SK-N-SH treated with all-trans-retinoic acid at 6 μM for 48 hours (cell line): ENCODE measurements around the gene TMEM190.

Experiments used
- BACH2 ChIP-seq: fragments of 250-450 bp; sonication (Bioruptor Pico); IDR thresholded peaks from 2 replicates; pipeline ENCODE4 v1.9.0; 2021; ENCODE audit warnings: mild to moderate bottlenecking, borderline replicate concordance
- GLIS3 ChIP-seq: fragments of 250-450 bp; sonication (Bioruptor Pico); IDR thresholded peaks from 2 replicates; pipeline ENCODE4 v1.5.0; 2020; ENCODE audit warnings: mild to moderate bottlenecking, moderate library complexity
- ZFP3 ChIP-seq: fragments of 250-450 bp; sonication (Bioruptor Pico); IDR thresholded peaks from 2 replicates; pipeline ENCODE4 v1.5.0; 2020; ENCODE audit warnings: mild to moderate bottlenecking, moderate library complexity
- ZFP30 ChIP-seq: fragments of 450-650 bp; formaldehyde crosslinking; IDR thresholded peaks from 2 replicates; pipeline ENCODE4 v1.5.0; 2022; ENCODE audit warnings: mild to moderate bottlenecking, moderate library complexity
- ZNF8 ChIP-seq: fragments of 450-650 bp; formaldehyde crosslinking; IDR thresholded peaks from 2 replicates; pipeline ENCODE4 v1.5.0; 2020; ENCODE audit warnings: mild to moderate bottlenecking, moderate library complexity
- TF ChIP-seq, protein P1 (sequence below): fragments of 250-450 bp; sonication (Bioruptor Pico); IDR thresholded peaks from 2 replicates; pipeline ENCODE4 v1.8.0; 2020; ENCODE audit warnings: mild to moderate bottlenecking, moderate library complexity, borderline replicate concordance
- TF ChIP-seq, protein P2 (sequence below): fragments of 250-450 bp; sonication (Bioruptor Pico); IDR thresholded peaks from 2 replicates; pipeline ENCODE4 v1.5.1; 2020; ENCODE audit warnings: low read depth, mild to moderate bottlenecking, moderate library complexity
- TF ChIP-seq, protein P3 (sequence below): fragments of 250-450 bp; sonication (Bioruptor Pico); IDR thresholded peaks from 2 replicates; pipeline ENCODE4 v1.5.1; 2021; ENCODE audit warnings: mild to moderate bottlenecking, moderate library complexity

DNA sequence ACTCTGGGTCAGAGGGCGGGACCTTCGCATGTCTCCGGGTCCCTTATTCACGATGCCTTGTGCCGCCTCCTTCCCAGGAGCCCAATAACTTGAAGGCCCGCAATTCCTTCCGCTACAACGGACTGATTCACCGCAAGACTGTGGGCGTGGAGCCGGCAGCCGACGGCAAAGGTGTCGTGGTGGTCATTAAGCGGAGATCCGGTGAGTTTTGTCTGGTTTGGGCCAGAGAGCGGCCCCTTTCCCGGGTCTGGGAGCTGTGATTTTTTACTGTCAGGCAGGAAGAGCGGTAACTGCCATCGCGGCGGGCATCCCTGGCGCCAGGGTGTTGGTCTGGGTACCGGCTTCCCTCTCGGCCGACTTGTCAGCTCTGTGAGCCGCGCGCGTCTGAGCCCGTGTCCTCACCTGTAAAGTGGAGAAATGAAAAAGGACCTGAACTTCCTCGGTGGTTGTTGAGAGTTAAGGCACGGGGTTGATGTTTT, 9.9 kb downstream of the TMEM190 start:
- no peak for TF ChIP-seq ZFP3
- TF ChIP-seq, protein P1, sequence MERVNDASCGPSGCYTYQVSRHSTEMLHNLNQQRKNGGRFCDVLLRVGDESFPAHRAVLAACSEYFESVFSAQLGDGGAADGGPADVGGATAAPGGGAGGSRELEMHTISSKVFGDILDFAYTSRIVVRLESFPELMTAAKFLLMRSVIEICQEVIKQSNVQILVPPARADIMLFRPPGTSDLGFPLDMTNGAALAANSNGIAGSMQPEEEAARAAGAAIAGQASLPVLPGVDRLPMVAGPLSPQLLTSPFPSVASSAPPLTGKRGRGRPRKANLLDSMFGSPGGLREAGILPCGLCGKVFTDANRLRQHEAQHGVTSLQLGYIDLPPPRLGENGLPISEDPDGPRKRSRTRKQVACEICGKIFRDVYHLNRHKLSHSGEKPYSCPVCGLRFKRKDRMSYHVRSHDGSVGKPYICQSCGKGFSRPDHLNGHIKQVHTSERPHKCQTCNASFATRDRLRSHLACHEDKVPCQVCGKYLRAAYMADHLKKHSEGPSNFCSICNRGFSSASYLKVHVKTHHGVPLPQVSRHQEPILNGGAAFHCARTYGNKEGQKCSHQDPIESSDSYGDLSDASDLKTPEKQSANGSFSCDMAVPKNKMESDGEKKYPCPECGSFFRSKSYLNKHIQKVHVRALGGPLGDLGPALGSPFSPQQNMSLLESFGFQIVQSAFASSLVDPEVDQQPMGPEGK (CRISPR knock-in tag), result no peak
- TF ChIP-seq ZFP30 (CRISPR knock-in tag), result no peak
- TF ChIP-seq, protein P2, sequence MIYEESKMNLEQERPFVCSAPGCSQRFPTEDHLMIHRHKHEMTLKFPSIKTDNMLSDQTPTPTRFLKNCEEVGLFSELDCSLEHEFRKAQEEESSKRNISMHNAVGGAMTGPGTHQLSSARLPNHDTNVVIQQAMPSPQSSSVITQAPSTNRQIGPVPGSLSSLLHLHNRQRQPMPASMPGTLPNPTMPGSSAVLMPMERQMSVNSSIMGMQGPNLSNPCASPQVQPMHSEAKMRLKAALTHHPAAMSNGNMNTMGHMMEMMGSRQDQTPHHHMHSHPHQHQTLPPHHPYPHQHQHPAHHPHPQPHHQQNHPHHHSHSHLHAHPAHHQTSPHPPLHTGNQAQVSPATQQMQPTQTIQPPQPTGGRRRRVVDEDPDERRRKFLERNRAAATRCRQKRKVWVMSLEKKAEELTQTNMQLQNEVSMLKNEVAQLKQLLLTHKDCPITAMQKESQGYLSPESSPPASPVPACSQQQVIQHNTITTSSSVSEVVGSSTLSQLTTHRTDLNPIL (CRISPR knock-in tag), result no peak
- TF ChIP-seq, protein P3, sequence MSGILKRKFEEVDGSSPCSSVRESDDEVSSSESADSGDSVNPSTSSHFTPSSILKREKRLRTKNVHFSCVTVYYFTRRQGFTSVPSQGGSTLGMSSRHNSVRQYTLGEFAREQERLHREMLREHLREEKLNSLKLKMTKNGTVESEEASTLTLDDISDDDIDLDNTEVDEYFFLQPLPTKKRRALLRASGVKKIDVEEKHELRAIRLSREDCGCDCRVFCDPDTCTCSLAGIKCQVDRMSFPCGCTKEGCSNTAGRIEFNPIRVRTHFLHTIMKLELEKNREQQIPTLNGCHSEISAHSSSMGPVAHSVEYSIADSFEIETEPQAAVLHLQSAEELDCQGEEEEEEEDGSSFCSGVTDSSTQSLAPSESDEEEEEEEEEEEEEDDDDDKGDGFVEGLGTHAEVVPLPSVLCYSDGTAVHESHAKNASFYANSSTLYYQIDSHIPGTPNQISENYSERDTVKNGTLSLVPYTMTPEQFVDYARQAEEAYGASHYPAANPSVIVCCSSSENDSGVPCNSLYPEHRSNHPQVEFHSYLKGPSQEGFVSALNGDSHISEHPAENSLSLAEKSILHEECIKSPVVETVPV (CRISPR knock-in tag), result no peak
- TF ChIP-seq GLIS3 (CRISPR knock-in tag), result no peak
- no peak for TF ChIP-seq ZNF8 (CRISPR knock-in tag)
- TF ChIP-seq BACH2 (CRISPR knock-in tag), result no peak
